Midbrain (tissue), 1 donor: Measurements from ENCODE around the gene CUL2.
"Not testable (repeated sequence)": the region's sequence is repeated elsewhere in the genome, so short reads cannot be mapped to it uniquely, and the experiment has no call there.

Experiments used
- DNase-seq: peaks from one replicate; lab custom pipeline; 2025; lab: John Stamatoyannopoulos, UW

CUL2 gene

GRCh38 chr10:34979938-34980337 is 110.2 kb downstream of the CUL2 start:
- no peak for DNase-seq

DNA sequence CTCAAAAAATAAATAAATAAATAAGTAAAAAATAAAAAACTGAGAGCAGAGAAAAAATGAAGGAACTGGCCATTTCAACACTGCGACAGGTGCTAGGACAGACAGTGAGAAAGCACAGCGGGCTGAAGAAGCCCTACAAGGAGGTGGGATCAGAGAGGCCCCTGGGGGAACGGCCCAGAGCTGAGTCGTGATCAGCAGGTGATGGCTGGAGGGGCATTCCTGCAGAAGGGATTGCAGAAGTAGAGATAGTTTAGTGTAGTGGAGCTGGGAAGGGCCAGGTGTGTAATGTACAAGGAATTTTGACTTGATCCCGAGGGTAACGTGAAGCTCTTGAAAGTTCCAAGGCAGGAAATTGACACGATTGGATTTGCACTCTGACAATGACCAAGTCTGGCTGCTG is 112.1 kb downstream of the CUL2 start:
- DNase-seq: no peak

- DNase-seq: not testable (repeated sequence)
Observed at GRCh38 chr10:34976380-34976910, 113.7 kb downstream of the CUL2 start.

DNA sequence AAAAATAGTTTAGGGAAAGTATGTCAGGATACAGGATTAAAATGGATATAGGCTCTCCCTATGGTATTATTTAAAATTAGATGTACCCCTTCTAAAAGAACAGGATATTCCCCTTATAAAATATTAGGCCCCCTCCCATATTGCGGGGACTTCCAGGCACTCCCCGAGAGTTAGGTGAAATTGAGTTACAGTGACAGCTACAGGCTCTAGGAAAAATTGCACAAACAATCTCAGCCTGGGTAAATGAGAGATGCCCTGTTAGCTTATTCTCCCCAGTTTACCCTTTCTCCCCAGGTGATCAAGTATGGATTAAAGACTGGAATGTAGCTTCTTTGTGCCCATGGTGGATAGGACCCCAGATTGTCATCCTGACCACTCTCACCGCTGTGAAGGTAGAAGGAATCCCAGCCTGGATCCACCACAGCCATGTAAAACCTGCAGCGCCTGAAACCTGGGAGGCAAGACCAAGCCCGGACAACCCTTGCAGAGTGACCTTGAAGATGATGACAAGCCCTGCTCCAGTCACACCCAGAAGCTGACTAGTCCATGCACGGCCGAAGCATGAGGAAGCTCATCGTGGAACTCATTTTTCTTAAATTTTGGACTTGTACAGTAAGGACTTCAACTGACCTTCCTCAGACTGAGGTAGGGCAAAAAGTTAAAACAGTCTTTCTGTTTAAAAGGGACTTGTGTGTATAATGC is 115.6 kb downstream of the CUL2 start:
- DNase-seq: not testable (repeated sequence)

DNA sequence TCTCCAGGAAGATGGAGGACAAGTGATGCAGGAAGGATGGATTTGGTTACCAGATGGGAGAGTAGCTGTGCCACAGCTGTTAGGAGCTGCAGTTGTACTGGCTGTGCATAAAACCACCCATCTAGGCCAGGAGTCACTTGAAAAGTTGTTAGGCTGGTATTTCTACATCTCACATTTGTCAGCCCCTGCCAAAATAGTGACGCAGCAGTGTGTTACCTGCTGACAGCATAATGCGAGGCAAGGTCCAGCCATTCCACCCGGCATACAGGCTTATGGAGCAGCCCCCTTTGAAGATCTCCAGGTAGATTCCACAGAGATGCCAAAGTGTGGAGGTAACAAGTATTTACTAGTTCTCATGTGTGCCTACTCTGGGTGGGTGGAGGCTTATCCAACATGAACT is 116.4 kb downstream of the CUL2 start:
- not testable (repeated sequence) for DNase-seq

DNA sequence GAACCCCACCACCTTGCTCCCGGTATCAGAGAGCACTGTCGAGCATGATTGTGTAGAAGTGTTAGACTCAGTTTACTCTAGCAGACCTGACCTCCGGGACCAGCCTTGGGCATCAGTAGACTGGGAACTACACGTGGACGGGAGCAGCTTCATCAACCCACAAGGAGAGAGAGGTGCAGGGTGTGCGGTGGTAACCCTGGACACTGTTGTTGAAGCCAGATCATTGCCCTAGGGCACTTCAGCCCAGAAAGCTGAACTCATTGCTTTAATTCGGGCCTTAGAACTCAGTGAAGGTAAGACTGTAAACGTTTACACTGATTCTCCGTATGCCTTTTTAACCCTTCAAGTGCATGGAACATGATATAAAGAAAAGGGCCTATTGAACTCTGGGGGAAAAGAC is 117.0 kb downstream of the CUL2 start:
- not testable (repeated sequence) for DNase-seq

- not testable (repeated sequence) for DNase-seq
Observed at GRCh38 chr10:34972591-34972990, 117.5 kb downstream of the CUL2 start.

- DNase-seq: not testable (repeated sequence)
Observed at GRCh38 chr10:34971606-34972334, 118.4 kb downstream of the CUL2 start.

DNA sequence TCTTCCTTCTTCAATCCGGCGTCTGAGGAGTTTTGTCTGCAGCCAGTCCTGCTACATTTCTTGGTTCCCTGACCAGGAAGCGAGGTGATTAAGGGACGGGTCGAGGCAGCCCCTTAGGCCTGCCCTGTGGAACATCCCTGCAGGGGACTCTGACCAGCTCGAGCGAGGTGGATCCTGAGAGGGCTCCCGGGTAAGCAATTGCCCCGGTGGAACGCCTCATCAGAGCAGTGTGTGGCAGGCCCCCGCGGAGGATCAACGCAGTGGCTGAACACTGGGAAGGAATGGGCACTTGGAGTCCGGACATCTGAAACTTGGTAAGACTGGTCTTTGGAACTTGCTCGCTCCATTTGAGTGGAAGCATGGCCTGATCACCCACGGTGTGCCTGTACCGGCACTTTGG is 121.0 kb downstream of the CUL2 start:
- DNase-seq: no peak

GRCh38 chr10:34967335-34967880 is 122.7 kb downstream of the CUL2 start:
- peak; percentile 47 for DNase-seq

- DNase-seq: no peak
Observed at GRCh38 chr10:34966451-34966850, 123.7 kb downstream of the CUL2 start.

DNA sequence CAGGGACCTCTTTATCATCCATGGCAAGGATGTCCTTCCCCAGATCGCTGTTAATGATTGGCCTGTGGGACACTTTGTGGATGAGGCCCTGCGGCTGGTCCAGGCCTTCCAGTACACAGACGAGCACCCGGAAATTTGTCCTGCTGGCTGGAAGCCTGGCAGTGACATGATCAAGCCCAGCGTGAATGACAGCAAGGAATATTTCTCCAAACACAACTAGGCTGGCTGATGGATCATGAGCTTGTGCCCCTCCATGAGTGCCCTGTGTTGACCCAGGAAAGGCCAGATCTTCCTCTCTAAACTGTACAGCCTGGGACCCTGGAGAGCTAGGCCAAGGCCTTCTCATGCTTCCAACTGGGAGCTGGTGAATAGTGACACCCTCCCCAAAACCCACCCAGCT is 124.1 kb downstream of the CUL2 start:
- DNase-seq: no peak

- no peak for DNase-seq
Observed at GRCh38 chr10:34964166-34964800, 125.9 kb downstream of the CUL2 start.

GRCh38 chr10:34962866-34963265 is 127.3 kb downstream of the CUL2 start:
- DNase-seq: no peak

DNA sequence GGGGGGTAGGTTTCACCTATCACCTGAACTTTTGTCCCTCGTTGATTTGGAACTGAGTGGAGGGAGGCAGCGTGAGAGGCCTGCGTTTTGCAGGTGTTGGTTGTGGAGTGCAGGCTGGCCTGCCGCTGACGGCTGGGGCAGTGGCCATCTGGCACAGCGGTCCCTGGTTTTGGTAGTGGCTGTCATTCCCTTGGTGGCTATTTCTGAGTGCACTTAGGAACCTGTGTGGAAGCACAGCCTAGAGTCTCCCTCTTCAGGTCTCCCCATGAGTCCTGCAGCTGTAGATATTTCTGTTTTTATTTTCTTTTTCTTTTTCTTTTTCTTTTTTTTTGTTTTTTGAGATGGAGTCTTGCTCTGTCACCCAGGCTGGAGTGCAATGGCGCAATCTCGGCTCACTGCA is 129.2 kb downstream of the CUL2 start:
- no peak for DNase-seq

- no peak for DNase-seq
Observed at GRCh38 chr10:34959786-34960185, 130.4 kb downstream of the CUL2 start.

DNA sequence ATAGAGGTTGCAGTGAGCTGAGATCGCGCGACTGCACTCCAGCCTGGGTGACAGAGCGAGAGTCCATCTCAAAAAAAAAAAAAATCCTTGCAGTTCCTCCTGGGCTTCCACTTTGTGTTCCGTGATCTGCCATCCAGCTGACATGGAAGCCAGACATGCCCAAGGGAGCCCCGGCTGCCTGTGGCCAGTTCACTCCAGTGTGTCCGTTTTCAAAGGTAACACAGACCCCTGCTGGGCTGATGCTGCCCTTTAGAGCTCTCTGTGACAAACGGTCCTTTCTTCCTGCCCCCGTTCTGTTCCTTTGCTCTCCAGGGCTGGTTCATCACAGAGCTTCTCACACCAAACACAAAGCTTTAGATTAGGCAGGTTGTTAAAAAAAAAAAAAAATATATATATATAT is 130.8 kb downstream of the CUL2 start:
- DNase-seq: no peak
